ENCODE data around the gene PSD.

The PSD gene

DNA sequence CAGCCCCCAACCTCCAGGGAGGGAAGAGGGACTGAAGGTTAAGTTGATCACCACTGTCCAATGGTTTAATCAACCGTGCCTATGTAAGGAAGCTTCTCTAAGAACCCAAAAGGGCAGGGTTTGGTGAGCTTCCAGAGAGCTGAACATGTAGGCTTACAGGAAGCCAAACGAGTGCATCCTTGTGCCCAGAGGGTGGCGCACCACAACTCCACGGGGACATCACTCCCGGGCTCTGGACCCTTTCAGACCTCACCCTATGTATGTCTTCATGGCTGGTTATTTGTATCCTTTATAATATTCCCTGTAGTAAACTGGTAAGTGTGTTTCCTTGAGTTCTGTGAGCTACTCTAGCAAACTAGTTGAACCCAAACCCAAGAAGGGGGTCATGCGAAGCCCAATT, 34.5 kb downstream of the PSD start:
- DNase-seq = peak in 2 of 4 experiments; percentile 20 to 22

GRCh38 chr10:102382871-102383270, 35.7 kb downstream of the PSD start:
- no peak for DNase-seq

DNA sequence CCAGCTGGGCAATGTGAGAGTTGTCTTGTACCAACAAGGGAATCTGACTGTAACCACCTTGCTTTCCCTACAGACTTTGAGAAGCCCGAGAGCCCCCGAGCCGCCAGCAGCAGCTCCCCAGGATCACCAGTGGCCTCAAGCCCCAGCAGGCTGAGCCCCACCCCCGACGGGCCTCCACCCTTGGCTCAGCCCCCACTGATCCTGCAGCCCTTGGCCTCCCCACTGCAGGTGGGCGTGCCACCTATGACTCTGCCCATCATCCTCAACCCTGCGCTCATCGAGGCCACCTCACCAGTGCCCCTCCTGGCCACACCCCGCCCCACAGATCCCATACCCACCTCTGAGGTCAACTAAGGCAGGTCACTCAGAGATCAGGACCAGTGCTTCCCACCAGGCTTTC, 36.6 kb downstream of the PSD start:
- DNase-seq = no peak

GRCh38 chr10:102379383-102379782, 39.2 kb downstream of the PSD start:
- no peak for DNase-seq

GRCh38 chr10:102376901-102377300, 41.7 kb downstream of the PSD start:
- DNase-seq = no peak

- DNase-seq = no peak
These were observed 42.7 kb downstream of the PSD start for GRCh38 chr10:102375867-102376266.

- no peak for DNase-seq
These were observed 43.3 kb downstream of the PSD start for GRCh38 chr10:102375250-102375649.

GRCh38 chr10:102371295-102371694, 47.3 kb downstream of the PSD start:
- DNase-seq = no peak

- DNase-seq = no peak
These were observed 50.5 kb downstream of the PSD start for GRCh38 chr10:102368077-102368476.

GRCh38 chr10:102367441-102367840, 51.1 kb downstream of the PSD start:
- DNase-seq = no peak

GRCh38 chr10:102358712-102359382, 59.7 kb downstream of the PSD start:
- no peak for DNase-seq

DNA sequence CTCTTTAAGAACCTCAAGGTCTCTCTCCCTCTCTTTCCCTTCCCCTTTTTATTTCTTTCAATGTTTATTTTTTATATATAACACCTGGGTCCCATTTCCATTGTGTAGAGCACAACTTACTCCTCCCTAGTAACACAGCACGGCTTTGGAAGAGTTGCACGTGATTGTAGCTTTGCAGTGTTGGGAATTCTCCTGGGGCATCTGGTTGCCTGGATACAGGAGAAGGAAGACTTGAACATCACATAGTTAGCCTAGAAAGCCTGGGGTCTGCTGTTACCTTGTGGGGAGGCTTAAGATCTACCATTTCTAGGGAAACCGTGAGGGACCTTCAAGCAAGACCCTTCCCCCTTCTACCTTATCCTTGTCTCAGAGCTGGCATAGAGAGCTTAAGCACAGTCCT, 64.1 kb downstream of the PSD start:
- no peak for DNase-seq

All from suppressor macrophage (primary cell).